ENCODE results near the gene CLEC18A. TPM values are rescaled to one million over a fixed set of nuclear protein-coding genes. Genes with fewer than 3 reads are reported as not detected.

CLEC18A gene
- total and polyA plus RNA-seq, 2 donors (not counting 1 experiment from before 2014, with no cell fraction given), result 0.07 to 0.33 TPM

- Histone ChIP-seq H3K27me3 (ENCODE audit: control insufficient read depth, insufficient read depth, low read length) (no peaks in the 10 kb centered on the region), H3K9ac (ENCODE audit: insufficient read depth, low read length) (no peak overlapping the region), H3K4me1 (ENCODE audit: control insufficient read depth, extremely low read depth, insufficient read depth, low read length) (peaks cover 11% of the 10 kb centered on the region), H3K36me3 (ENCODE audit: control insufficient read depth, insufficient read depth, low read length) (no peaks in the 10 kb centered on the region), H3K9me3 (ENCODE audit: control insufficient read depth, insufficient read depth, low read depth, low read length) (no peaks in the 10 kb centered on the region), H3K79me2 (ENCODE audit: control insufficient read depth, insufficient read depth, low read length) (no peaks in the 10 kb centered on the region), H2AFZ (ENCODE audit: low read length) (no peak overlapping the region), H3K4me3 (replicated peaks in 1 of 4; ENCODE audit: control extremely low read depth in 1 of 4, insufficient read depth in 1 of 4, low read depth in 3 of 4, low read length in 4 of 4) (no peak overlapping the region), H4K20me1 (ENCODE audit: control insufficient read depth, extremely low read depth, insufficient read depth, low read length) (no peaks in the 10 kb centered on the region), H3K27ac (ENCODE audit: insufficient read depth, low read length) (no peak overlapping the region), H3K4me2 (ENCODE audit: extremely low read depth, insufficient read depth, low read length) (no peak overlapping the region)
- no peak for TF ChIP-seq CTCF (conservative IDR thresholded peaks at IDR 0.05 in 1 of 2, IDR thresholded peaks at IDR 0.05 in 1 of 2; ENCODE audit: low read depth in 1 of 2, low read length in 2 of 2)
- no peak for DNase-seq (ENCODE audit: low read depth in 2 of 2)
Measured at GRCh38 chr16:69909760-69910159, 41.4 kb upstream of the CLEC18A start.

- H3K4me1 ChIP-seq (ENCODE audit: control insufficient read depth, extremely low read depth, insufficient read depth, low read length), result peaks cover 11% of the 10 kb centered on the region
- H3K27me3 ChIP-seq (ENCODE audit: control insufficient read depth, insufficient read depth, low read length), result no peaks in the 10 kb centered on the region
- TF ChIP-seq EZH2 (IDR thresholded peaks at IDR 0.05; ENCODE audit: low read length, missing control alignments), result no peak
- no peak for TF ChIP-seq CTCF (conservative IDR thresholded peaks at IDR 0.05 in 1 of 2, IDR thresholded peaks at IDR 0.05 in 1 of 2; ENCODE audit: low read depth in 1 of 2, low read length in 2 of 2)
- H2AFZ ChIP-seq (ENCODE audit: low read length), result no peak overlapping the region
- no peaks in the 10 kb centered on the region for H3K9me3 ChIP-seq (ENCODE audit: control insufficient read depth, insufficient read depth, low read depth, low read length)
- H4K20me1 ChIP-seq (ENCODE audit: control insufficient read depth, extremely low read depth, insufficient read depth, low read length), result no peaks in the 10 kb centered on the region
- no peak for DNase-seq (ENCODE audit: low read depth in 2 of 2)
- no peak overlapping the region for H3K4me3 ChIP-seq (replicated peaks in 1 of 4; ENCODE audit: control extremely low read depth in 1 of 4, insufficient read depth in 1 of 4, low read depth in 3 of 4, low read length in 4 of 4)
- H3K27ac ChIP-seq (ENCODE audit: insufficient read depth, low read length), result no peak overlapping the region
- H3K9ac ChIP-seq (ENCODE audit: insufficient read depth, low read length), result no peak overlapping the region
- no peaks in the 10 kb centered on the region for H3K36me3 ChIP-seq (ENCODE audit: control insufficient read depth, insufficient read depth, low read length)
- no peak overlapping the region for H3K4me2 ChIP-seq (ENCODE audit: extremely low read depth, insufficient read depth, low read length)
- H3K79me2 ChIP-seq (ENCODE audit: control insufficient read depth, insufficient read depth, low read length), result no peaks in the 10 kb centered on the region
Measured at GRCh38 chr16:69910964-69911363, 40.2 kb upstream of the CLEC18A start.

GRCh38 chr16:69916462-69916861, 34.7 kb upstream of the CLEC18A start:
- H3K36me3 ChIP-seq (ENCODE audit: control insufficient read depth, insufficient read depth, low read length), result no peaks in the 10 kb centered on the region
- no peak overlapping the region for H2AFZ ChIP-seq (ENCODE audit: low read length)
- H3K4me1 ChIP-seq (ENCODE audit: control insufficient read depth, extremely low read depth, insufficient read depth, low read length), result peaks cover 17% of the 10 kb centered on the region
- TF ChIP-seq CTCF (conservative IDR thresholded peaks at IDR 0.05 in 1 of 2, IDR thresholded peaks at IDR 0.05 in 1 of 2; ENCODE audit: low read depth in 1 of 2, low read length in 2 of 2) (no peak), EZH2 (IDR thresholded peaks at IDR 0.05; ENCODE audit: low read length, missing control alignments) (no peak)
- H3K27me3 ChIP-seq (ENCODE audit: control insufficient read depth, insufficient read depth, low read length), result no peaks in the 10 kb centered on the region
- H4K20me1 ChIP-seq (ENCODE audit: control insufficient read depth, extremely low read depth, insufficient read depth, low read length), result no peaks in the 10 kb centered on the region
- no peak overlapping the region for H3K4me3 ChIP-seq (replicated peaks in 1 of 4; ENCODE audit: control extremely low read depth in 1 of 4, insufficient read depth in 1 of 4, low read depth in 3 of 4, low read length in 4 of 4)
- no peaks in the 10 kb centered on the region for H3K79me2 ChIP-seq (ENCODE audit: control insufficient read depth, insufficient read depth, low read length)
- peak overlapping the region; percentile 94 for H3K27ac ChIP-seq (ENCODE audit: insufficient read depth, low read length)
- no peak overlapping the region for H3K4me2 ChIP-seq (ENCODE audit: extremely low read depth, insufficient read depth, low read length)
- H3K9me3 ChIP-seq (ENCODE audit: control insufficient read depth, insufficient read depth, low read depth, low read length), result no peaks in the 10 kb centered on the region
- no peak overlapping the region for H3K9ac ChIP-seq (ENCODE audit: insufficient read depth, low read length)
- no peak for DNase-seq (ENCODE audit: low read depth in 2 of 2)
